Epithelial cell of prostate (primary cell): ENCODE results near the gene PDE8B.
A peak's percentile ranks its signal among the peaks of the same experiment; 100 is the strongest.

ENCODE experiments used
- DNase-seq: peaks from one replicate; pipeline ENCODE4 v3.0.0-alpha.2; 2011; ENCODE audit warnings: low read depth, low spot score
- H3K27ac ChIP-seq: fragments of 450-650 bp; 2 replicates; pipeline ENCODE4 v1.5.1; 2017; ENCODE audit warnings: mild to moderate bottlenecking

The PDE8B gene

GRCh38 chr5:77390795-77391194 is 180.3 kb downstream of the PDE8B start:
- DNase-seq = no peak
- H3K27ac ChIP-seq = no peak overlapping the region

- no peak overlapping the region for H3K27ac ChIP-seq
- DNase-seq = no peak
Observed at GRCh38 chr5:77391240-77391765, 180.8 kb downstream of the PDE8B start.

- no peak overlapping the region for H3K27ac ChIP-seq
- no peak for DNase-seq
Observed at GRCh38 chr5:77394064-77394715, 183.7 kb downstream of the PDE8B start.

GRCh38 chr5:77396017-77396416 is 185.5 kb downstream of the PDE8B start:
- DNase-seq = no peak
- no peak overlapping the region for H3K27ac ChIP-seq

- no peak overlapping the region for H3K27ac ChIP-seq
- DNase-seq = no peak
Observed at GRCh38 chr5:77397686-77398292, 187.3 kb downstream of the PDE8B start.

GRCh38 chr5:77398458-77398857 is 188.0 kb downstream of the PDE8B start:
- no peak overlapping the region for H3K27ac ChIP-seq
- no peak for DNase-seq

GRCh38 chr5:77398896-77399295 is 188.4 kb downstream of the PDE8B start:
- no peak for DNase-seq
- H3K27ac ChIP-seq = no peak overlapping the region

GRCh38 chr5:77400645-77401044 is 190.2 kb downstream of the PDE8B start:
- no peak for DNase-seq

GRCh38 chr5:77402796-77403195 is 192.3 kb downstream of the PDE8B start:
- DNase-seq = no peak
- no peak overlapping the region for H3K27ac ChIP-seq

More at GRCh38 chr5:77400645-77401044, 190.2 kb downstream of the PDE8B start:
- no peak overlapping the region for H3K27ac ChIP-seq

- no peak for DNase-seq
- no peak overlapping the region for H3K27ac ChIP-seq
Observed at GRCh38 chr5:77407152-77407551, 196.7 kb downstream of the PDE8B start.

GRCh38 chr5:77409870-77410621 is 199.6 kb downstream of the PDE8B start:
- no peak overlapping the region for H3K27ac ChIP-seq
- DNase-seq = no peak

GRCh38 chr5:77413049-77413448 is 202.6 kb downstream of the PDE8B start:
- H3K27ac ChIP-seq = no peak overlapping the region
- no peak for DNase-seq

- H3K27ac ChIP-seq = peak overlapping the region; percentile 17
- DNase-seq = no peak
Observed at GRCh38 chr5:77418162-77418561, 207.7 kb downstream of the PDE8B start.

GRCh38 chr5:77418601-77419581 is 208.4 kb downstream of the PDE8B start:
- no peak for DNase-seq
- H3K27ac ChIP-seq = peak overlapping the region; percentile 17

- DNase-seq = no peak
- H3K27ac ChIP-seq = no peak overlapping the region
Observed at GRCh38 chr5:77419644-77420582, 209.4 kb downstream of the PDE8B start.

GRCh38 chr5:77420940-77421339 is 210.5 kb downstream of the PDE8B start:
- no peak for DNase-seq
- H3K27ac ChIP-seq = no peak overlapping the region

- no peak overlapping the region for H3K27ac ChIP-seq
- DNase-seq = no peak
Observed at GRCh38 chr5:77423022-77423750, 212.7 kb downstream of the PDE8B start.

- H3K27ac ChIP-seq = no peak overlapping the region
- no peak for DNase-seq
Observed at GRCh38 chr5:77424921-77425320, 214.4 kb downstream of the PDE8B start.
